ENCODE data around the gene LSM7. TPM values are rescaled to one million over a fixed set of nuclear protein-coding genes. Genes with fewer than 3 reads are reported as not detected.

LSM7 gene
- total RNA-seq = 127 and 172 TPM in 2 replicates

DNA sequence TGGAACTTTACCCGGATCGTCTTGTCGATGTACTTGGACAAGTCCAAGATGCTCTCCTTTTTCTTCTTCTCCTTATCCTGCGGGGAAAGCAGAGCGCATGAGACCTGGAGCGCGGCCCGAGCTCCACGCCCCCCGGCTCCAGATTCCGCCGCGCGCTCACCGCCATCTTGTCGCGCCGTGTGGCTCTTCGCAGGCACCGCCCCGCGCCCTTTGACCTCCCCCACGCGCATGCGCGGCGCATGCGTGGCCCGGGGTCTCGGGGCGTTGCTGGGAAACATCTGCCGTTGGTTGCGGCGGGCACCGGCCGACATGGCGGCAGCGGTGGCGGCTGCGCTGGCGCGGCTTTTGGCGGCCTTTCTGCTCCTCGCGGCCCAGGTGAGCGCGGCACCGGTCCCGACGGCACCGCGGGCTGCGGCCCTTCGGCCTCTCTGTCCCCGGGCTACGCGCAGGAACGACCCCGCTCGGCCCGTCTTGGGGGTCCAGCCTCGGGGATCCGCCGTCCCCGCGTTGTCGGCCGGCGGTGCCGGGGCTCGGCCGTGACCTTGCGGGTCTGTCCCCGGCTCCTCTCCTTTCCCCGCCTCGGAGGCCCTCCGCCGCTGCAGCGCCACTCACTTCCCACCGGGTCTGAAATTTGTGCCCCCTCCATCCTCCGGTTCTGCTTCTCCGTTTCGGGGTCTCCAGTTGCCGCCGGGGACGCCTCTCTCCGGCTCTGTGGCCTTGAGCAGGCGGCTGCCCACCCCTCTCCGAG lies at the start of gene LSM7, which contains the start of gene SPPL2B:
LSM7 (minus strand) TSS at position 186 of the 748 bp plus-strand sequence; CDS start at position 166, 20 bp downstream.
SPPL2B (plus strand) TSS at position 284 of the 748 bp plus-strand sequence; CDS start at position 310, 26 bp downstream.

DNA sequence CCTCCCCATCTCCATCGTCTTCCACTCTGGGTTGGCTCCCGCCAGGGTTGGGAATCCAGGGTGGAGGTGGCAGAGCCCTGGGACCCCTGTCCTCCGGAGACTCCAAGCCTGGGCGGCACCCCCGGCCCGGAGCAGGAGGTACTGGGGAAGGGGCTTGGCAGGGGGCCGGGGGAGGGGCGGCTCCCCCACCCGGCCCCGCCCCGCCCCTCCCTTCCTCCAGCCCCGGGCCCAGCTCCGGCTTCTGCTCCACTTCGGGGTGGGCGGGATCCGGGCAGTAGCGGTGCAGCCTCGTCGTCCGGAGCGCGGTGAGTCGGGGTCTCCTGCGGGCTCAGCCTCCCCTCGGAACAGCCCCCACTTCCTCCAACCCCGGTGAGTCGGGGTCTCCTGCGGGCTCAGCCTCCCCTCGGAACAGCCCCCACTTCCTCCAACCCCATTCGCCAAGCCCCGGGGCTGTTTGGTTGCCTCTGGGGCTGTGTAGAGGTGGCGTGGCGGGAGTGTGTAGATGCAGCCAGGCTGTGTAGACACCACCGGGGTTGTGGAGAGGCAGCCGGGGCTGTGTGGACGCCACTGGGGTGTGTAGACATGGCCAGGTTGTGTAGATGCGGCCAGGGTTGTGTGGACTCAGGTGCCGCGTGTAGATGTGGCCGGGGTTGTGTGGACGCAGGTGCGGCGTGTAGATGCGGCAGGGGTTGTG lies 31.8 kb upstream of the LSM7 start, which contains the start of gene TMPRSS9:
TMPRSS9 (plus strand) TSS at position 274 of the 694 bp plus-strand sequence. CDS start 29,521 bp downstream, outside the sequence.

DNA sequence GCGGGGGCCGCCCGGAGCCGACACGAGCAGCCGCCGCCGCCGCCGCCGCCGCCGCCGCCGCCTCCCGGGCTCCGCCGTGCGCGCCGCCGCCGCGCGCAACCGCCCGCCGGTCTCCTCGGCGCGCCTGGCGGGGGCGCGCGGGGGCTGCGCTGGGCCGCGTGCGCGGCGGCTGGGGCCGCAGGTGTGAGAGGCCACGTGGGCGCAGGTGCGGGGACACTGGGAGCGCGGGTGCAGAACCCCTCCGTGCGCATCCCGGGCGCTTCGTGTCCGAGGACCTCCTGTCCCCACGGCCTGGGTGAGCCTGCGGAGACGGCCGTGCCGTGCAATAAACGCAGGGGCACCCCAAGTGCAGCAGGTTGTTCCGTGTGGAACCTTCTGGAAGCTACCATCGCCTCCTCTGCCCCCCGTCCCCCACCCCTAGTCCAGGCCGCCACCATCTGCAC lies 20.3 kb downstream of the LSM7 start, which contains the start of gene LINGO3:
LINGO3 (minus strand) TSS at position 41 of the 443 bp plus-strand sequence. CDS start 16,378 bp downstream, outside the sequence.

DNA sequence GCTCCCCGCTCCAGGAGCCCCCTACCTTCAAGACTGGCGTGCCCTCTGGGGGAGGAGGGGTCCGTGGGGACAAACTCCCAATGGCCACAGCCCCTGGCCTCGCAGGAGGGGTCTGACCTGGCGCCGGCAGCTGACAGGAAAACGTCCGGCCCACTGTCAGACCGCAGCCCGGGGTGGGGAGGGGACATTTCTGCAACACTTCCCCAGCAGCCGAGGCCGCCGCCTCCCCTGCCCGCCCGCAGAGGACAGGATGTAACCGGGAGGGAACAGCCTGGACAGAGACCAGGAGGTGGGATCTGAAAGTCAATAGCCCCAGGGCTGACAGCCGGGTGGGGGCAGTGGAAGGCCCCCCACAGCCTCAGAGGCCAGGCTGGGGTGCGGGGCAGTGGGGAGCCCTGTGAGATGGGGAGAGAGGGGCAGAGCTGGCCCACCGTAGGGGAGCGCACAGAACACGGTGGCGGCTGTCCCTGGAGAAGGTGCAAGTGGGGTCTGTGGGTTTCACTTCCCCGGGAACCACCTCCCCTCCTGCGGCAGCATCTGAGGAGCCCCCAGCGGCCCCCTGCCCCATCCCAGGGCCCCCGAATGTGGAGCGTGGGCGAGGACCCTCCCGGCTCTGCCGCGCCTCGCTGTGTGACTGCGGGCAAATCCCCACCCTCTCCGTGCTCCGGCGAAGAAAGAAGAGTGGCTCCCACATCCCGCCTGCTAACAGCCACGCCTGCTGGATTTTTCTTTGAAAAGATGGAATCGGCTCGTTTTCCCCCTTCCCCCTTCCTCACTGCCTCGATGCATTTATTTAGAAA lies 46.1 kb downstream of the LSM7 start, which contains the start of gene PEAK3:
PEAK3 (minus strand) TSS at position 114 of the 800 bp plus-strand sequence. CDS start 1,244 bp downstream, outside the sequence.

Other genes starting within 250 kb of the LSM7 start
- gene MOB3A, start 232.3 kb downstream of the LSM7 start, total RNA-seq = 40.6 and 45.1 TPM in 2 replicates
- 0.96 and 2.0 TPM in 2 replicates for gene IZUMO4, start 231.7 kb downstream of the LSM7 start, total RNA-seq
- gene AP3D1, start 177.0 kb downstream of the LSM7 start, total RNA-seq = 144 and 203 TPM in 2 replicates
- gene DOT1L, start 164.7 kb downstream of the LSM7 start, total RNA-seq = 8.1 and 8.5 TPM in 2 replicates
- gene PLEKHJ1, start 92.3 kb downstream of the LSM7 start, total RNA-seq = 44.3 and 53.9 TPM in 2 replicates
- 43.2 and 61.7 TPM in 2 replicates for gene SF3A2, start 91.8 kb downstream of the LSM7 start, total RNA-seq
- 1.7 and 2.6 TPM in 2 replicates for gene AMH, start 79.3 kb downstream of the LSM7 start, total RNA-seq
- not detected in 2 replicates for gene JSRP1, start 72.2 kb downstream of the LSM7 start, total RNA-seq
- not detected in 2 replicates for gene PEAK3, start 46.4 kb downstream of the LSM7 start, total RNA-seq
- under 0.01 TPM in 1 of 2 replicates, not detected in the other for gene LINGO3, start 20.4 kb downstream of the LSM7 start, total RNA-seq
- gene SPPL2B, start 98 bp upstream of the LSM7 start, total RNA-seq = 26.3 and 31.4 TPM in 2 replicates
- gene TMPRSS9, start 31.7 kb upstream of the LSM7 start, total RNA-seq = not detected in 2 replicates
- gene TIMM13, start 99.0 kb upstream of the LSM7 start, total RNA-seq = 49.3 and 51.7 TPM in 2 replicates
- 71.2 and 91.5 TPM in 2 replicates for gene LMNB2, start 128.4 kb upstream of the LSM7 start, total RNA-seq
- 26.7 and 53.2 TPM in 2 replicates for gene GADD45B, start 147.5 kb upstream of the LSM7 start, total RNA-seq

Measured in vein endothelial cell (primary cell).